Measurements from ENCODE around the gene NR3C2. TPM values are rescaled to one million over a fixed set of nuclear protein-coding genes. Genes with fewer than 3 reads are reported as not detected.

Gene NR3C2
- total RNA-seq, 1 donor from 2014 or later, result 11.5 TPM

- Mint-ChIP-seq H3K27ac (no peak overlapping the region), H3K36me3 (no peaks in the 10 kb centered on the region), H3K4me1 (ENCODE audit: unreplicated experiment) (peaks cover 9% of the 10 kb centered on the region), H3K9me3 (no peaks in the 10 kb centered on the region), H3K27me3 (no peaks in the 10 kb centered on the region), H3K4me3 (no peak overlapping the region)
- no peak for TF ChIP-seq CTCF (conservative IDR thresholded peaks at IDR 0.05)
- DNase-seq (ENCODE audit: extremely low spot score, unreplicated experiment), result no peak
Measured at GRCh38 chr4:148354186-148354585, 88.0 kb downstream of the NR3C2 start.

- no peak for DNase-seq (ENCODE audit: extremely low spot score, unreplicated experiment)
- H3K36me3 Mint-ChIP-seq, result no peaks in the 10 kb centered on the region
- no peaks in the 10 kb centered on the region for H3K27me3 Mint-ChIP-seq
- no peak for TF ChIP-seq CTCF (conservative IDR thresholded peaks at IDR 0.05)
- no peak overlapping the region for H3K4me3 Mint-ChIP-seq
- no peaks in the 10 kb centered on the region for H3K9me3 Mint-ChIP-seq
- H3K4me1 Mint-ChIP-seq (ENCODE audit: unreplicated experiment), result peaks cover 9% of the 10 kb centered on the region
- no peak overlapping the region for H3K27ac Mint-ChIP-seq
Measured at GRCh38 chr4:148353571-148353970, 88.6 kb downstream of the NR3C2 start.

GRCh38 chr4:148349153-148349552 is 93.1 kb downstream of the NR3C2 start:
- TF ChIP-seq CTCF (conservative IDR thresholded peaks at IDR 0.05), result no peak
- no peaks in the 10 kb centered on the region for H3K27me3 Mint-ChIP-seq
- no peak for DNase-seq (ENCODE audit: extremely low spot score, unreplicated experiment)
- H3K36me3 Mint-ChIP-seq, result no peaks in the 10 kb centered on the region
- H3K4me3 Mint-ChIP-seq, result no peak overlapping the region
- H3K4me1 Mint-ChIP-seq (ENCODE audit: unreplicated experiment), result peaks cover 9% of the 10 kb centered on the region
- H3K27ac Mint-ChIP-seq, result no peak overlapping the region
- no peaks in the 10 kb centered on the region for H3K9me3 Mint-ChIP-seq

GRCh38 chr4:148346657-148347056 is 95.6 kb downstream of the NR3C2 start:
- H3K9me3 Mint-ChIP-seq, result no peaks in the 10 kb centered on the region
- no peak for DNase-seq (ENCODE audit: extremely low spot score, unreplicated experiment)
- no peak overlapping the region for H3K4me3 Mint-ChIP-seq
- H3K27ac Mint-ChIP-seq, result no peak overlapping the region
- H3K4me1 Mint-ChIP-seq (ENCODE audit: unreplicated experiment), result peaks cover 4% of the 10 kb centered on the region
- H3K36me3 Mint-ChIP-seq, result no peaks in the 10 kb centered on the region
- TF ChIP-seq CTCF (conservative IDR thresholded peaks at IDR 0.05), result no peak
- no peaks in the 10 kb centered on the region for H3K27me3 Mint-ChIP-seq

- Mint-ChIP-seq H3K4me3 (no peak overlapping the region), H3K36me3 (no peaks in the 10 kb centered on the region)
Measured at GRCh38 chr4:148345509-148345908, 96.7 kb downstream of the NR3C2 start.

More at GRCh38 chr4:148345509-148345908, 96.7 kb downstream of the NR3C2 start:
- no peaks in the 10 kb centered on the region for H3K9me3 Mint-ChIP-seq
- no peak overlapping the region for H3K27ac Mint-ChIP-seq
- H3K27me3 Mint-ChIP-seq, result no peaks in the 10 kb centered on the region
- H3K4me1 Mint-ChIP-seq (ENCODE audit: unreplicated experiment), result no peaks in the 10 kb centered on the region
- no peak for DNase-seq (ENCODE audit: extremely low spot score, unreplicated experiment)
- TF ChIP-seq CTCF (conservative IDR thresholded peaks at IDR 0.05), result no peak

Data from type B pancreatic cell (in vitro differentiated cells).